K562 (cell line): Measurements from ENCODE around the gene ZNF41. TPM values are rescaled to one million over a fixed set of nuclear protein-coding genes. Genes with fewer than 3 reads are reported as not detected.
A peak's percentile ranks its signal among the peaks of the same experiment; 100 is the strongest.

Experiments used
- ARNT ChIP-seq, 2 experiments: fragments of 450-650 bp; IDR thresholded peaks; 2 replicates each; pipeline ENCODE4 v1.6.1; 2016; ENCODE audit warnings: mild to moderate bottlenecking in 1 of 2
- ETV1 ChIP-seq: fragments of 450-650 bp; conservative IDR thresholded peaks from 2 replicates; pipeline ENCODE4 v1.6.1; 2016; ENCODE audit warnings: missing genetic modification characterization, control low read depth, low read depth, missing compliant biosample characterization
- HDAC2 ChIP-seq: fragments of 450-650 bp; IDR thresholded peaks from 2 replicates; pipeline ENCODE4 v1.6.1; 2016; ENCODE audit warnings: mild to moderate bottlenecking
- L3MBTL2 ChIP-seq: fragments of 450-650 bp; IDR thresholded peaks from 2 replicates; pipeline ENCODE4 v1.6.1; 2016; ENCODE audit warnings: mild to moderate bottlenecking, moderate library complexity
- MAFK ChIP-seq: IDR thresholded peaks from 2 replicates; pipeline ENCODE4 v1.6.1; 2011; ENCODE audit warnings: low read length, improper control_type of control experiment
- NCOR1 ChIP-seq: fragments of 450-650 bp; IDR thresholded peaks from 2 replicates; pipeline ENCODE4 v1.6.1; 2016; ENCODE audit warnings: mild to moderate bottlenecking, moderate library complexity
- YBX1 ChIP-seq: fragments of 450-650 bp; IDR thresholded peaks from 2 replicates; pipeline ENCODE4 v1.7.1; 2016; ENCODE audit warnings: mild to moderate bottlenecking
- ZNF212 ChIP-seq: fragments of 450-650 bp; formaldehyde crosslinking; IDR thresholded peaks from 2 replicates; pipeline ENCODE4 v1.4.0; 2020; ENCODE audit warnings: mild to moderate bottlenecking
- ZNF766 ChIP-seq: fragments of 200-800 bp; sonication (Bioruptor generic); conservative IDR thresholded peaks from 2 replicates; pipeline ENCODE4 v1.6.1; 2016; ENCODE audit warnings: missing genetic modification characterization, missing compliant biosample characterization
- polyA plus RNA-seq, 8 experiments: library from polyadenylated mRNA; depleted of rRNA in 4 of 8; stranded (reverse) in 5 of 8; unstranded in 3 of 8; fragments of >200 nt; fragmentation: Nextera tagmentation in 2 of 8; fragmentation: Illumina TruSeq in 1 of 8; extraction: Ambion mirVana in 2 of 8; extraction: Trizol in 1 of 8; gene quantifications; 2 replicates each; pipeline versions ENCODE4 v1.2.1 to v1.2.3, GENCODE V29; 2011 to 2014; ENCODE audit warnings: inconsistent platforms in 1 of 8, missing spikeins in 1 of 8
- total RNA-seq, 7 experiments: library from RNA; depleted of rRNA in 6 of 7; stranded (reverse); fragments of >200 nt in 6 of 7; fragmentation: Illumina TruSeq in 2 of 7; extraction: Trizol in 2 of 7; gene quantifications; 2 replicates each; pipeline versions ENCODE4 v1.2.1 to v1.2.3, GENCODE V29; 2011 to 2021; ENCODE audit warnings: low replicate concordance in 1 of 7
- TF ChIP-seq, protein P1 (sequence below): fragments of 150-350 bp; conservative IDR thresholded peaks from 2 replicates; pipeline ENCODE4 v1.6.1; 2014; ENCODE audit warnings: low read length
- TF ChIP-seq, protein P2 (sequence below): fragments of 250-450 bp; sonication (Bioruptor Pico); IDR thresholded peaks from 2 replicates; pipeline ENCODE4 v1.5.0; 2022; ENCODE audit warnings: mild to moderate bottlenecking
- TF ChIP-seq, protein P3 (sequence below), 3 experiments: fragments of 200-800 bp in 1 of 3; fragments of 250-450 bp in 1 of 3; fragments of 450-650 bp in 1 of 3; sonication (Bioruptor Pico) in 1 of 3; sonication (Bioruptor generic) in 1 of 3; formaldehyde crosslinking in 1 of 3; IDR thresholded peaks; 2 replicates each; pipeline versions ENCODE4 v1.6.1 to v1.8.0; 2016 to 2022; ENCODE audit warnings: mild to moderate bottlenecking in 2 of 3, missing genetic modification characterization in 2 of 3, missing compliant biosample characterization in 1 of 3, moderate library complexity in 1 of 3
- TF ChIP-seq, protein P4 (sequence below): fragments of 250-450 bp; sonication (Bioruptor Pico); IDR thresholded peaks from 2 replicates; pipeline ENCODE4 v1.5.0; 2020; ENCODE audit warnings: mild to moderate bottlenecking
- TF ChIP-seq, protein P5 (sequence below): fragments of 450-650 bp; conservative IDR thresholded peaks from 2 replicates; pipeline ENCODE4 v1.6.1; 2016; ENCODE audit warnings: missing genetic modification characterization, low read depth, mild to moderate bottlenecking, control low read depth, missing compliant biosample characterization

ZNF41 gene
- total and polyA plus RNA-seq, 9 of the 15 experiments (the other 6 are each of a cell fraction or from before 2014, with no cell fraction given) = 0.53 to 8.6 (median 6.6) TPM

DNA sequence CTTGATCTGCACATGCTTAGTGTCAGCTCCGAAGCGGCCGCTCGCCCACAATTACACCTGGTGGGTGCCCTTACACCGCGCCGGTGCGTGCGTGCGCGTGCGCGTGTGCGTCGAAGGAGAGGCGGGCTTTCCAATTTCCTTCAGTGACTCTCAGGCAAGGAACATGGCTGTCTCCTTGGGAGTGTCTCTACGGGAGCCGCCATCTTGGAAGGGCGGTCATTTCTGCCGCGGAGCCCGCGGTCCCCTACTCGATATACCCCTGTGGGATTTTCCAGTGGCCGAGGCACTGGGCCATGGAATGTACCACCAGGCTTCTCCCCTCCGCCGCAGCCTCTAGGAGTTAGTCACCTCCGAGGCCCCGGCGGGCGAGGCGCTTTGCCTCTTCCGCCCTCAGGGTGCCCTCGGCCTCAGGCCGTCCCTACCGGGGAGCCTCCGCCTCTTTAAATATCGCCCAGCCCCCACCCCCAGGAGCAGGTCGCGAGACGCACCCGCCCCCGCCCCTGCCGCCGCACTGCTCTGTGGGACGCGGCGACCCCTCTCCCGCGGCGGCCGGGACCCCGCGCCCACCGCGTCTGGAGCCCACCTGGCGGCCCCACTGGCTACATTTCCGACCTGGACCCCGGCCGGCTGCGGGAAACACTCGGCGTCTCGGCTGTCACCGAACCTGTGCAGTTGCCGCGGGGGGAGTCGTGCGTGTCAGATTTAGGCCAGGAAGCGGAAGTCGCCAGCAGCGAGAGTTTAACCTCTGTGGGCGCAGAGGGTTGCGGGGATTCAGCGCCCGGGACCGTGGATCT, at the start of gene ZNF41 (continued):
- TF ChIP-seq, protein P1, sequence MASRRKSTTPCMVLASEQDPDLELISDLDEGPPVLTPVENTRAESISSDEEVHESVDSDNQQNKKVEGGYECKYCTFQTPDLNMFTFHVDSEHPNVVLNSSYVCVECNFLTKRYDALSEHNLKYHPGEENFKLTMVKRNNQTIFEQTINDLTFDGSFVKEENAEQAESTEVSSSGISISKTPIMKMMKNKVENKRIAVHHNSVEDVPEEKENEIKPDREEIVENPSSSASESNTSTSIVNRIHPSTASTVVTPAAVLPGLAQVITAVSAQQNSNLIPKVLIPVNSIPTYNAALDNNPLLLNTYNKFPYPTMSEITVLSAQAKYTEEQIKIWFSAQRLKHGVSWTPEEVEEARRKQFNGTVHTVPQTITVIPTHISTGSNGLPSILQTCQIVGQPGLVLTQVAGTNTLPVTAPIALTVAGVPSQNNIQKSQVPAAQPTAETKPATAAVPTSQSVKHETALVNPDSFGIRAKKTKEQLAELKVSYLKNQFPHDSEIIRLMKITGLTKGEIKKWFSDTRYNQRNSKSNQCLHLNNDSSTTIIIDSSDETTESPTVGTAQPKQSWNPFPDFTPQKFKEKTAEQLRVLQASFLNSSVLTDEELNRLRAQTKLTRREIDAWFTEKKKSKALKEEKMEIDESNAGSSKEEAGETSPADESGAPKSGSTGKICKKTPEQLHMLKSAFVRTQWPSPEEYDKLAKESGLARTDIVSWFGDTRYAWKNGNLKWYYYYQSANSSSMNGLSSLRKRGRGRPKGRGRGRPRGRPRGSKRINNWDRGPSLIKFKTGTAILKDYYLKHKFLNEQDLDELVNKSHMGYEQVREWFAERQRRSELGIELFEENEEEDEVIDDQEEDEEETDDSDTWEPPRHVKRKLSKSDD = peak; percentile 99
- no peak for TF ChIP-seq ZNF766
- TF ChIP-seq, protein P2, sequence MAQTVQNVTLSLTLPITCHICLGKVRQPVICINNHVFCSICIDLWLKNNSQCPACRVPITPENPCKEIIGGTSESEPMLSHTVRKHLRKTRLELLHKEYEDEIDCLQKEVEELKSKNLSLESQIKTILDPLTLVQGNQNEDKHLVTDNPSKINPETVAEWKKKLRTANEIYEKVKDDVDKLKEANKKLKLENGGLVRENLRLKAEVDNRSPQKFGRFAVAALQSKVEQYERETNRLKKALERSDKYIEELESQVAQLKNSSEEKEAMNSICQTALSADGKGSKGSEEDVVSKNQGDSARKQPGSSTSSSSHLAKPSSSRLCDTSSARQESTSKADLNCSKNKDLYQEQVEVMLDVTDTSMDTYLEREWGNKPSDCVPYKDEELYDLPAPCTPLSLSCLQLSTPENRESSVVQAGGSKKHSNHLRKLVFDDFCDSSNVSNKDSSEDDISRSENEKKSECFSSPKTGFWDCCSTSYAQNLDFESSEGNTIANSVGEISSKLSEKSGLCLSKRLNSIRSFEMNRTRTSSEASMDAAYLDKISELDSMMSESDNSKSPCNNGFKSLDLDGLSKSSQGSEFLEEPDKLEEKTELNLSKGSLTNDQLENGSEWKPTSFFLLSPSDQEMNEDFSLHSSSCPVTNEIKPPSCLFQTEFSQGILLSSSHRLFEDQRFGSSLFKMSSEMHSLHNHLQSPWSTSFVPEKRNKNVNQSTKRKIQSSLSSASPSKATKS (CRISPR knock-in tag) = no peak
- no peak for TF ChIP-seq ZNF212 (CRISPR knock-in tag)
- no peak for TF ChIP-seq ARNT (IDR thresholded peaks at IDR 0.05)
- TF ChIP-seq, protein P3, sequence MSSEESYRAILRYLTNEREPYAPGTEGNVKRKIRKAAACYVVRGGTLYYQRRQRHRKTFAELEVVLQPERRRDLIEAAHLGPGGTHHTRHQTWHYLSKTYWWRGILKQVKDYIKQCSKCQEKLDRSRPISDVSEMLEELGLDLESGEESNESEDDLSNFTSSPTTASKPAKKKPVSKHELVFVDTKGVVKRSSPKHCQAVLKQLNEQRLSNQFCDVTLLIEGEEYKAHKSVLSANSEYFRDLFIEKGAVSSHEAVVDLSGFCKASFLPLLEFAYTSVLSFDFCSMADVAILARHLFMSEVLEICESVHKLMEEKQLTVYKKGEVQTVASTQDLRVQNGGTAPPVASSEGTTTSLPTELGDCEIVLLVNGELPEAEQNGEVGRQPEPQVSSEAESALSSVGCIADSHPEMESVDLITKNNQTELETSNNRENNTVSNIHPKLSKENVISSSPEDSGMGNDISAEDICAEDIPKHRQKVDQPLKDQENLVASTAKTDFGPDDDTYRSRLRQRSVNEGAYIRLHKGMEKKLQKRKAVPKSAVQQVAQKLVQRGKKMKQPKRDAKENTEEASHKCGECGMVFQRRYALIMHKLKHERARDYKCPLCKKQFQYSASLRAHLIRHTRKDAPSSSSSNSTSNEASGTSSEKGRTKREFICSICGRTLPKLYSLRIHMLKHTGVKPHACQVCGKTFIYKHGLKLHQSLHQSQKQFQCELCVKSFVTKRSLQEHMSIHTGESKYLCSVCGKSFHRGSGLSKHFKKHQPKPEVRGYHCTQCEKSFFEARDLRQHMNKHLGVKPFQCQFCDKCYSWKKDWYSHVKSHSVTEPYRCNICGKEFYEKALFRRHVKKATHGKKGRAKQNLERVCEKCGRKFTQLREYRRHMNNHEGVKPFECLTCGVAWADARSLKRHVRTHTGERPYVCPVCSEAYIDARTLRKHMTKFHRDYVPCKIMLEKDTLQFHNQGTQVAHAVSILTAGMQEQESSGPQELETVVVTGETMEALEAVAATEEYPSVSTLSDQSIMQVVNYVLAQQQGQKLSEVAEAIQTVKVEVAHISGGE (CRISPR knock-in tag; IDR thresholded peaks at IDR 0.05) = peak in 1 of 3 experiments; percentile 45; a peak in 1 of 6 replicates
- no peak for TF ChIP-seq MAFK
- TF ChIP-seq L3MBTL2 = peak; percentile 93
- peak; percentile 26; the same call in 1 of the 2 replicates for TF ChIP-seq NCOR1
- TF ChIP-seq HDAC2 = 0 out of 2 replicates have a peak, but pooled peaks have one; percentile 17
- TF ChIP-seq, protein P4, sequence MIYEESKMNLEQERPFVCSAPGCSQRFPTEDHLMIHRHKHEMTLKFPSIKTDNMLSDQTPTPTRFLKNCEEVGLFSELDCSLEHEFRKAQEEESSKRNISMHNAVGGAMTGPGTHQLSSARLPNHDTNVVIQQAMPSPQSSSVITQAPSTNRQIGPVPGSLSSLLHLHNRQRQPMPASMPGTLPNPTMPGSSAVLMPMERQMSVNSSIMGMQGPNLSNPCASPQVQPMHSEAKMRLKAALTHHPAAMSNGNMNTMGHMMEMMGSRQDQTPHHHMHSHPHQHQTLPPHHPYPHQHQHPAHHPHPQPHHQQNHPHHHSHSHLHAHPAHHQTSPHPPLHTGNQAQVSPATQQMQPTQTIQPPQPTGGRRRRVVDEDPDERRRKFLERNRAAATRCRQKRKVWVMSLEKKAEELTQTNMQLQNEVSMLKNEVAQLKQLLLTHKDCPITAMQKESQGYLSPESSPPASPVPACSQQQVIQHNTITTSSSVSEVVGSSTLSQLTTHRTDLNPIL (CRISPR knock-in tag) = no peak
- TF ChIP-seq, protein P5, sequence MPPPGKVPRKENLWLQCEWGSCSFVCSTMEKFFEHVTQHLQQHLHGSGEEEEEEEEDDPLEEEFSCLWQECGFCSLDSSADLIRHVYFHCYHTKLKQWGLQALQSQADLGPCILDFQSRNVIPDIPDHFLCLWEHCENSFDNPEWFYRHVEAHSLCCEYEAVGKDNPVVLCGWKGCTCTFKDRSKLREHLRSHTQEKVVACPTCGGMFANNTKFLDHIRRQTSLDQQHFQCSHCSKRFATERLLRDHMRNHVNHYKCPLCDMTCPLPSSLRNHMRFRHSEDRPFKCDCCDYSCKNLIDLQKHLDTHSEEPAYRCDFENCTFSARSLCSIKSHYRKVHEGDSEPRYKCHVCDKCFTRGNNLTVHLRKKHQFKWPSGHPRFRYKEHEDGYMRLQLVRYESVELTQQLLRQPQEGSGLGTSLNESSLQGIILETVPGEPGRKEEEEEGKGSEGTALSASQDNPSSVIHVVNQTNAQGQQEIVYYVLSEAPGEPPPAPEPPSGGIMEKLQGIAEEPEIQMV (tag) = no peak
- TF ChIP-seq YBX1 = no peak
- peak; percentile 73 for TF ChIP-seq ETV1 (tag)
